ENCODE results near the gene YBEY.

DNA sequence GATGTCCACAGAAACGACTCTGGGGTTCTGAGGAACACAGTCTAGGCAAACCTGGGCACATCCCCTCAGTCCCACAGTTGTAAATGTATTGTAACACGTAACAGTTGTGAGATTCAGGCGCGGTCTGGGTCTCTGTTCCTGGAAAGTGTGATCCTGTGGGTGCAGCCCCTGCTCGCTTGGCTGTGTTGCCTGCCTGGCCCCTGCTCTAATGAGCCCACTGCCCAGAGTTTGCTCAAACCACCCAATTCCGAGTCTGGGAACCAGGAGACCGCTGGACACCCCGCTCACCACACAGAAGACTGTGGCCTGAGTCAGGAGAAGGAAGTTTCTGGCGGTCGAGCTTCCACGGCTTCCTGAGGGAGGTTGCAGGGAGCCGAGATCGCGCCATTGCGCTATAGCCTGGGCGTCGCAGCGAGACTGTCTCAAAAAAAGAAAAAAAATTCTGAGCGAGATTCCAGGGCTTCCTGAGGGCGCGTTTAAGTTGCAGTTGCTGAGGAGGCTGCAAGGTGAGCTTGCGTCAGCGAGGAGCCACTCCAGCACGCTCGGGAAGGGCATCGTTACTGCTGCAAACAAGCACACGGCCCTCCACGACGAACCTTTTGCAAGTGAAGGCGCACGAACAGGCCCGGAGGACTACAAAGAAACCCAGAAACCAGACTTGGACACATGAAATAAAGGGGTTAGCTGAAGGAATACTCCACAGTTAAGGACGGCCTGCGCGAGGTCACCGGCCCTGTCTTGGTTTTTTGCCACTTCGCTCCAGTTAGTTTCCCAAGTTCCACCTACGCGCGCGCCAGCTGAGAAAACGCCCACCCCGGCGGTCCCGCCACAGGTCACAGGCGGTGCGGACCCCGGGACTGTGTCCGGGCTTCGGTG is 36.4 kb downstream of the YBEY start:
- TF ChIP-seq, protein P1, sequence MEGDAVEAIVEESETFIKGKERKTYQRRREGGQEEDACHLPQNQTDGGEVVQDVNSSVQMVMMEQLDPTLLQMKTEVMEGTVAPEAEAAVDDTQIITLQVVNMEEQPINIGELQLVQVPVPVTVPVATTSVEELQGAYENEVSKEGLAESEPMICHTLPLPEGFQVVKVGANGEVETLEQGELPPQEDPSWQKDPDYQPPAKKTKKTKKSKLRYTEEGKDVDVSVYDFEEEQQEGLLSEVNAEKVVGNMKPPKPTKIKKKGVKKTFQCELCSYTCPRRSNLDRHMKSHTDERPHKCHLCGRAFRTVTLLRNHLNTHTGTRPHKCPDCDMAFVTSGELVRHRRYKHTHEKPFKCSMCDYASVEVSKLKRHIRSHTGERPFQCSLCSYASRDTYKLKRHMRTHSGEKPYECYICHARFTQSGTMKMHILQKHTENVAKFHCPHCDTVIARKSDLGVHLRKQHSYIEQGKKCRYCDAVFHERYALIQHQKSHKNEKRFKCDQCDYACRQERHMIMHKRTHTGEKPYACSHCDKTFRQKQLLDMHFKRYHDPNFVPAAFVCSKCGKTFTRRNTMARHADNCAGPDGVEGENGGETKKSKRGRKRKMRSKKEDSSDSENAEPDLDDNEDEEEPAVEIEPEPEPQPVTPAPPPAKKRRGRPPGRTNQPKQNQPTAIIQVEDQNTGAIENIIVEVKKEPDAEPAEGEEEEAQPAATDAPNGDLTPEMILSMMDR (IDR thresholded peaks at IDR 0.05) = no peak
- no peak for TF ChIP-seq POLR2A (IDR thresholded peaks at IDR 0.05)

Measured in esophagus squamous epithelium (tissue), 4 donors.